HG03196 (cell line): ENCODE measurements around the gene ACY1.

Experiments
- ATAC-seq: cut with Tn5 transposase; IDR thresholded peaks from one replicate; pipeline ENCODE4 v1.9.1; 2021; ENCODE audit not compliant: unreplicated experiment

Gene ACY1

DNA sequence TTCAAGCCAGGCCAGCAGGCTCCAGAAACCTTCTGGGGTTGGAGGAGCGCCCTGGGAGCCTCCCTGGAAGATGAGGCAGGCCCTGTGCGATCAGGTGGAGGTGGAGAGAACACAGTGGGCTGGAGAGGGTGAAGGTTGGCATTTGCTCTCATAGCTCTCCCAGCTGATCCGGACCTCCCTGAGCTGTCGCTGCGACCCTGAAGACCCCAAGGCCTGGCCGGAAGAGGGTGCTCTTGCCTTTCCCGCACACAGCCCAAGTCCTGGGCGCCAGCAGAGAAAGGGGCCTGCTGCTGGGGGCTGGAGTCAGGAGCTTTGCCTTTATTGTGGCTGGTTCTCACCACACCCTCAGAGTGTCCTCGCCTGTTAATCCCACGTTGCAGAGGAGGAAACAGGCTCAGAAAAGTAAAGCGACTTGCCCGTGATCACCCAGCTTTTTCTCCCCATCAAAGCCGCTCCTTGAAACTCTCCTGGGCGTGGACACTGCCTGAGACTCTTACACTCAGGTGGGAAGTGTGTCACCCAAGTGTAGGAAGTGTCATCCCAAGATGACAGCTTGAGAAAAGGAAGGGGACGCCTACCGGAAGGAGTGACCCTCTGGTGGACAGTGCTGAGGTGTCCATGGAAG, 20.9 kb downstream of the ACY1 start:
- no peak for ATAC-seq

DNA sequence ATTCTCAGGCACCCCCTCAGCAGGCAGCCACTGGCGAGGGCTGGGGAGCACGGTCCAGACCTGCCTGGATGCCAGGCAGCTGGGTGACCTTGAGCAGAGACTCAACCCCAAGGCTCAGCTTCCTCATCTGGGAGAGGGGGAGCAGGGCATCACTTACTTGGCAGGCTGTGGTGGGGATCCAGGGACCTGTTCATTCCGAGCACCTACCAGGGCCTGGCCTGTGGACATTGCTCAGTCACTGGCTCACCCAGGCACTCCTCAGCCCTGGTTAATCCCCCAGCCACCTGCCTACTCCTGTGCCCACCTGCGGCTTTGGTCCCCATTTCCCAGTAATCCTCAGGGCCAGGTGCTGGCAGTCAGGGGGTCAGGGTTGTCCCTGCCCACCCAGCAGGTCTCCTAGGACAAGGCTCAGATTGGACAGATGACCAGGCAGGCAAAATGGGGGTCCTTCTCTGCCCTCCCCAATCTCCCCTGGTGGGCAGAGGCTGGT, 21.6 kb downstream of the ACY1 start:
- ATAC-seq = no peak

DNA sequence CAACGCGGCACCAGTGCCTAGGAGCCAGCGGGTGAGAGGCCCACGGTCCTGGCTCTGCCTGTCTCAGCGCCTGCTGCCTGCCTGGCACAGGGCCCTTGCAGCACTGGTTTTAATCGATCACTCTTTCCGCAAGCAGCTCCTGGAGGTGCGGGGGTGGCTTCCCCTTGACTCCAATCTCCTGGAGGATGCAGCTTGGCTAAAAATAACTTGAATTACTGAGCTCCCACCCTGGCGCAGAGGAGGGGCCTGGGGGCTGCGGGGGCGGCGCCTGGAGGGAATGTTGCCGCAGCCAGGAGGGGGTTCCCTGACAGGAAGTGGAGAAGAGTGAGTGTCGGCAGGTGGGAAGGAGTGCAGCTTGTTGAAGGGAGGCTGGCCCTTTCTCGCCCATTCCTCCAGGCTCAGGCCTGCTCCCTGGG, 22.2 kb downstream of the ACY1 start:
- ATAC-seq = no peak

DNA sequence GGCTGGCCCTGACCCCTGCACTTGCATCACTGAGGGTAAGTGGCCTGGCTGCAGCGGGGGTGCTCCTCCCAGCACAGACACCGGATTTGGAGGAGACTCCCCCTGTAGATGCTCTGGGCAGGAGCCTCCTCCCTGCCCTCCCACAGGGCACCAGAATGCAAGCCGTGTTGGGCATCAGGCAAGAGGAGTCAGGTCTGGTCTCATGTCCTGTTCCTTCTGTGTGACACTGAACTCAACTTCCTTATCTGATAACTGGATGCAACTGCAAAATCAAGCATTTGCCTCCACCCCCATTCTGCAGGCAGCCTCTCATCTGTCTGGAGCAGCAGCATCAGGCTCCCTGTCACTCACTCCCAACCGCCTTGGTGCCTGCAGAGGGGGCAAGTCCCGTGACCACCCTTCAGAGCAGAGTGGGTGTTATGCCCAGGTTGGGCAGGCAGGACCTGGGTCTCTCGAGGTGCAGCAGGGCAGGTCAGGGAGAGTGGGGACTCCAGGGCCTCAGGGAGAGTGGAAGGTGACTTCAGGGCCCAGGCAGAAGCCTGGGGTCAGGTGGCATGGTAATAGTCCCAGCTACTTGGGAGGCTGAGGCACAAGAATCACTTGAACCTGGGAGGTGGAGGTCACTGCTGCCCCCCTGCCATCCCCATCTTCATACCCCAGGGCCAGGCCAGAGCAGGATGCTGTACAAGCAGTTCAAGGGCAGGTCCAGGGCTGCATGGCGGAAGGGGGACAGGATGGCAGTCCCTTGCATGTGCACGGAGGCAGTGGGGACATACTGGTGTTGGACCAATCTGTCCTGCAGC, 22.9 kb downstream of the ACY1 start:
- no peak for ATAC-seq

DNA sequence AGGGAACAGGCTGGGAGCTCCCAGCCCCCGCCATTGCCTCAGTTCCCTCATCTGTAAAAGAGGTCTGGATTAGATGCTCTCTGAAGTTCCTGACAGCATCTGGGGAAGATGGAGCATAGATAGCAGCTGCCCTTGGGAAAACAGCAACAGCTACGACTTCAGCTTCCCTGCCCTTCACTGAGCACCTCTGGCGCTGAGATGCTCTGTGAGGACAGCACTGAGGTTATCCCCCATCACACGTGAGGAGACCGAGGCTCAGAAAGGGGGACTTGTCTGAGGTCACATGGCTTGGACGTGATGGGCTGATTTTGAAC, 23.4 kb downstream of the ACY1 start:
- ATAC-seq = no peak

DNA sequence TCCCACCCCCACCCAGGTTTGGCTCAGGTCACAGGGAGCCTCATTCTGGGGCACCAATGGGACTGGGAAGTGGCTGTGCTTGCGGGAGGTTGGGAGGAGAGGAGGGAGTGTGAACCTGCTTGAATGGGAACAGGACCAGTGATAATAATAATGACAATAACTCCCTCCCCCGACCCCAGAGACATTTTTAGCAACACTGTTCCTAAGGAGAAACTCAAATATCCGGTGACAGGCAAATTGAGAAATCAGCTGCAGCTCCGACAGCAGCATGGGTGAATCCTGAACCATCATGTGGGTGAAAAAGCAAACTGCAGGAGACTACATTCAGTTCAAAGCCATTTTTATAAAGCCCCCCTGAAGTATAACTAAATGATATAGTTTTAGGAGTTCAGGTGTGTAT, 24.0 kb downstream of the ACY1 start:
- no peak for ATAC-seq

DNA sequence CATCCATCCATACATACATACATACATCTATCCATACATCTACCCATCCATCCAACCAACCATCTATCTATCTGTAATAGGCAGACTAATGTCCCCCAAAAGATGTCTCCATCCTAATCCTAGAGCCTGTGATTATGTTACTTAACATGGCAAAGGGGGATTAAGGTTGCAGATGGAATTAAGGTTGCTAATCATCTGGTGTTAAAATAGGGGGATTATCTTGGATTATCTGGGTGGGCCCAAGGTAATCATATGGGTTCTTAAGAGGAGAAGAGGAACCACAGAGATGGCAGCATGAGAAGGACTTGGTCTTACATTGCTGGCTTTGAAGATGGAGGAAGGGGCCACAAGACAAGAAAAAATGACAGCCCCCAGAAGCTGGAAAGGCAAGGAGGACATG, 27.1 kb downstream of the ACY1 start:
- ATAC-seq = no peak

DNA sequence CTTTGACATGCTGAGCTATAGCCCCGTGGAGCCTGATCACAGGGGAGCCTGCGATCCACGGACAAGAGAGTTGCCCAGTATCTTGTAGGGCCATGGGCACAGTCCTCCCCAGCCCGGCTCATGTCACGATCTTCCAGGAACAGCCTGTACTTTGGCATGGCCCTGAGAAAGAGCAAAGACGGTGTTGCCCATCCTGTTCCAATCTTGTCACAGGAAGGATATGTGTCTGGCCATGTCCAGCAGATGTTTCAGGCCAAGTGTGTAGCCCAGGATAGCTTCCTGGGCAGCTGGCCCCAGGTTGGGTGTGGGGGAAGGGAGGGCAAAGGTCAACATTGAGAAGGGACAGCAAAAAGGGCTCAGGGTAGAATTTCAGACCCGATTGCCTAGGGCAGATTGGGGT, 29.4 kb downstream of the ACY1 start:
- ATAC-seq = no peak

DNA sequence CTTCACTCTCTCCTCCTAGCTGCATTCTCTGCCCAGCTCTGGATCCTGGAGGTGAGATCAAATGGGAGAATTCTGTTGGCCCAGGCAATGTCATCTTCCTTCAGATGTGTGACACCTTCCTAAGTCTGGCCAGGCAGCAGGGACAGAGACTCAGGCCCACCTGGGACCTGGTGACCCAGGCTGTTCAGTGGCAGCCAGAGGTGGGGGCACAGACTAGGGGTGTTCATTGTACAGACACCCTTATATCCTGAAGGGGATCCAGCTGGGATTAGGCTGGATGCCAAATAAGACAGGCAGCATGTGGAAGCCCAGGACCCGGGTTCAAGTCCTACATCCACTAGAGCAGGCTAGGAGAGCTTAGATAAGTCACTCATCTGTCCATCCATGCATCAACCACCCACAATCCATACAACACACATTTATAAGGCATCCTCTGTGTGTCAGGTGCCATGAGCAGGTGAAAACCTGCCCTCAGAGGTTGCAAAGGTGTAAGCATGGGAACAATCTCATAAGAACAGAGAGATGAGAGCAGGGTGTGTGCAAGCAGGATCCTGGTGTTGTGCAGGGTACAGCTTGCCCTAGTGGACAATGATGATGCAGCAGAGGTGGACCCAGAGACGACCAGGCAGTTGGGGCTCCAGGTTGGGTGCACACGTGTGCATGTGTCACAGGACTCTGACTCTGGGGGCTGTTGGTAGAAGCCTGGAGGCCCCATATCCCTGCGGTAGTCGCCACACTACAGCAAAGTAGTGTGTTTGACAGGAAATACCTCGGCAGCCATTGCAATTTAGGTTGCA, 30.7 kb downstream of the ACY1 start:
- ATAC-seq = no peak

DNA sequence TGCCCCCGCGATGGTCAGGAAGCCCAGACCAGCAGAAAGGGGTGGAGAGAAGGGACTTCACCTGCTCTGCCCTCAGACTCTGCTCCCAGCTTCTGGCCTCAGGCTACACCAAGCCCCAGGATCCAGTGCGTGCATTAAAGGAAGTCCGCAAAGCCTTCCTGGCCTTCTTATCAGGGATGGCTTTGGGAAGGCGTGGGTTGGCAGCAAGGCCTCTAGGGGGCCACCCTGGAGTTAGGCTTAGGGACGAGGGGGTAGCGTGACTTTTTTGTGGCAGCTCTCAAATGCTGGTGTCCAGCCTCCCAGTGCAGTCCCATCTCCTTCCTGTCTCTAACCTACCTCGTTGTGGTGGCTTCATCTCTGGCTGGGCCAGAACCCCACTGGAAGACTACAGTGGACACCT, 31.3 kb downstream of the ACY1 start:
- ATAC-seq = no peak

DNA sequence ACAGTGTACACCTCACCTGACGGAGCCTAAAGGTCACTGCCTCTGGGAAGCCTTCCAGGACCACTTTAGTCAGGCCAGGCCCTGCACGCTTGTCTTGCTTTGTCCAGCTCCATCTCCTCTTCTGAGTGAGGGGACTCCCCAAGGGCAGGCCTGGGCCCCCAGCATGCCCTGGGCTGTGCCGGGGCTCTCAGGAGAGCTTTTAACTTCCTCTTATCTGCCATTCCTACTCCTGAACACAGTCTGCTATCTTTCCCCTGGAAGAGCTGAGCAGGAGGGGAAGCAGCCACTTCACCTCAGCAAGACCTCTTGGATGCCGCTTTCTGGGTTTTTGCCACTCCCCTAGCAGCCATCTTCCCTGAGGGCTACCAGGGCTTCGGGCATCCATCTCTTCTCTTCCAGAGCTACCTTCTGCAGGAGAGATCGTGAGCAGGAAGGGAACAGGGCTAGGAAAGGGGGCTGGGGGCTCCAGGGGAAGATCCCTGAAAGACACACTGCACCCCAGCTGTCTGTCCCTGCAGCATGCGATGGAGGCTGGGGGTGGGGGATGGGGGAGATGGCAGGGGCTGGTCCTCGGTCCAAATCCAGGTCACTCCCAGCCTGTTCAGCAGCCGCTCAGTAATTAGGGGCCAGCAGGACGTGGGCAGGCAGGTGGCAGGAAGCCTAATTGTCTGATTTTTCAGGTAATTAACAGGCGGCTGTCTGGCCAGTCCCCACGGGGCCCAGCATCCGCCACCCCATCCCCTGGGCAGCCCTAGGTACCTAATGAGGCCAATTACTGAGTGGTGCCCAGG, 32.3 kb downstream of the ACY1 start:
- no peak for ATAC-seq

DNA sequence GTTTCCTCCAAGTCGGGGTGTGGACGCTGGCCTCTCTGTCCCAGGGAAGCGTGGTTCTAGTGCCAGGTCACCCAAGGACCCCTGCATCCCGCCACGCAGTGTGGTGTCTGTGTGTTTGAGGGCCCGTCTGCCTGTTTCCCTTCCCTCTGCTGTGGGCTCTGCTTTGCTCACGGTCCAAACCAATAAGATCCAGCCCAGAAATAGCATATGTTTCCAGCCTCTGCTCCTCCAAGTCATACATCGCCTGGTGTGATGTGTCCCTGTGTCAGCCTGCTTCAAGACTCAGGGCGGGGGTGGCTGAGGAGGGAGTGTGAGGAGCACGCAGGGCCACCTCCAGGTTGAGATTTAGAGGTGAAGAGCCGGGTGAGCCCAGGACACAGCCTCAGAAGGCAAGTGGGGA, 34.3 kb downstream of the ACY1 start:
- ATAC-seq = no peak

DNA sequence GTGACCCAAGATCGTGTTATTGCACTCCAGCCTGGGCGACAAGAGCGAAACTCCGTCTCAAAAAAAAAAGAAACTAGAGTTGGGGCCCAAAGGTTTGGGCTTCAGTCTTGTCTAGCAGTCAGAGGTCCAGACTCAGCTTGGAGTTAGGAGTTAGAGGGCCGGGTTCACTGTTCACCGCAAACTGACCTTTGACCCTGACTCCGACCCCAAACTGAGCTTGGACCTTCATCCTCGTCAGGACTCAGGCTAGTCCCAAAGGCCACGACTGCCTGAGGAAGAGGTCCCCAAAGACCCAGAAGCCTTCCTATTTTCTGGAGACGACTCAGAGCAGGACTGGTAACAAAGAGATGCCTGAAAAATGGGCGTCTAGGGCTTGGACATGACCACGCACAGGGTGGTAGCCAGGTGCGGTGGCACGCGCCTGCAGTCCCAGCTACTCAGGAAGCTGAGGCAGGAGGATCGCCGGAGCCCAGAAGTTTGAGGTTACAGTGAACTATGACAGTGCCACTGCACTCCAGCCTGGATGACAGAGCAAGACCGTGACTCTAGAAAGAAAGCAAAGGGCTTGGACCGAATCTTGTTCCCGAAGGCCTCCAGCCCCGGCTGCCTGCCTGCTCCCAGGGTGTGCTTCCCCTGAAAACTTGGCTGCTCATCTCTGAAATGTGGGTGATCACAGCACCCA, 35.1 kb downstream of the ACY1 start:
- ATAC-seq = no peak

DNA sequence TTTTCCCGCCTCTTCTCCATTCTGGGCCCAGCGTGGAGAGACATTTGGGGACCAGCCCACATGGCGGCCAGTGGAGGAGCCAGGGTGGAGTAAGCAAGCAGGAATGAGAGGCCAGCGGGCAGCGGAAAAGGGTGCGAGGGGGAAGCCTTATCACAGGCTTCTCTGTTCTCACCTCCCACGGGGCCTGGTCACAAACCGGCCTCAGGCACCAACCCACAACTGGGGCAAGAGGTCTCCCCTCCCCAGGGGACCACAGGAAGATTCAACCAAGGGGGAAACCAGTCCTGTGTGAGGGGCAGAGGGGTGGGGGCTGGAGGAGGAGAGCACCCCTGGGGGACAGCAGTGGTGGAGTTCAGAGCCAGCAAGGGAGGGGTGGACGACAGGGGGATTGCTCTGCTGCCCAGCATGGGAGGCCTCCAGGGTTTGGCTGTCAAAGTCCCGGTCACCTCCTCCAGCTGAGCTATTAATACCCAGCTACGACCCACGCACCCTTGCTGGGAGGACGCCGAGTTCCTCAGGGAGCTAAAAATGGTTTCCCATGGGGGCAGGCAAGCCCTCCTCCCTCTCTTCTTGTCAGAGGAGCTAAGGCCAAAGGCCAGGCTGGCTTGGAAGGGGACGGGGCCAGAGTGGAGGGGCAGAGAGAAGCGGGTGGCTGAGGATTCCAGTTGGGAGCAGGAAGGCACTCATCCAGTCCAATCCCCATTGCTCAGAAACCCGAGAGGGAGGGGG, 36.2 kb downstream of the ACY1 start:
- ATAC-seq = no peak

DNA sequence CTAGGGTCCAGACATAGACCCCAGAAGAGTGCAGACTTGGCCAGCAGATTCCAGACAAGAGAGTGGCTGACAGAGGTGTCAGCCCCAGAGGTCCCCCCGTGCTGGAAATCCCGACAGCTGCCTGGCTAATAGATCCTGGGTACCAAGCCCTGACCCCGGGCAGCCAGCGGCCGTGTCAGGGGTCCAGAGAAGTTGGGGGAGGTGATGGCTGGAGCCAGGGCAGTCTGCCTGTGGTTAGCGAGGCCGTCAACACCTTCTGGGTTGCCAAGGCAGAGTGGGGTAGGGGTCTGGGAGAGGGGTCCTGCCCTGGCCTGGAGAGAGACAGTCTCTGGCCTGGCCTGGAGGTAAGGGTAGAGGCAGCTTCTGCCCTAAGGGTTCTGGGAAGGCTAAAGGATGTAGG, 37.5 kb downstream of the ACY1 start:
- ATAC-seq = no peak

DNA sequence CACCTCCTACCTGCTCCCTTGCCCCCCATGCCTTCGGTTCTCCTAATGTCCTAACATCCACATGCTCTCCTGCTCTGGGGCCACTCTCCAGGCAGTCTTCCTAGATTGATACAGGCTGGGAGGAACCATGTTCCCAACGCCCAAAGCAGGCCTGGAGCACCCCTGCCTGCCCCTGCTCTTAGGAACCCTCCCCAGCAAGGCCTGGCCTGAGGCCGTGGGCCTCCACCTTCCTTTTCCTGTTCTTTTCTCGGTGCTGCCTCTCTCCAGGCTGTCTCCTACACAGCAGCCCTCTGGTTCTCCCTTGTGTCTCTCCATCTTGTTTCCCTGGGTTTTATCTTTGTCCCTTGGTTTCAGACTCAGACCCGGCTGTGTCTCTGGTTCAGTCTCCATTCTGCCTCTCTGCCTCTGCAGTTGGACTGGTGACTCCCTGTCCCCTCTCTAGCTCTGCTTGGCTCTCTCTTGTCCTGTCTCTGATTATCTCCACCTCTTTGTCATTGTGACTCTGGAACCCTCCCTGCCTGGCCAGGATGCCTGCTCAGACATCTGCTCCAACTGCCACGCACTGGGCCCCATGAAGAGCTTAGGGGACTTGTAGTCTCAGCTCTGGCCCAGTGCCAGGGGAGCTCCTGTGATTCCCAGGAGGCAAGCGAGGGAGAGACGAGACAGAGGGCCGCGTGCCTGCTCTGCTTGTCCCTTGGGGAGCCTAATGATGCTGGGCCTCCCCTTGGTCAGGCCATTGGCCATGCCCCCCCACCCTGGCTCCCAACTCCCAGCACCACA, 38.3 kb downstream of the ACY1 start:
- no peak for ATAC-seq

DNA sequence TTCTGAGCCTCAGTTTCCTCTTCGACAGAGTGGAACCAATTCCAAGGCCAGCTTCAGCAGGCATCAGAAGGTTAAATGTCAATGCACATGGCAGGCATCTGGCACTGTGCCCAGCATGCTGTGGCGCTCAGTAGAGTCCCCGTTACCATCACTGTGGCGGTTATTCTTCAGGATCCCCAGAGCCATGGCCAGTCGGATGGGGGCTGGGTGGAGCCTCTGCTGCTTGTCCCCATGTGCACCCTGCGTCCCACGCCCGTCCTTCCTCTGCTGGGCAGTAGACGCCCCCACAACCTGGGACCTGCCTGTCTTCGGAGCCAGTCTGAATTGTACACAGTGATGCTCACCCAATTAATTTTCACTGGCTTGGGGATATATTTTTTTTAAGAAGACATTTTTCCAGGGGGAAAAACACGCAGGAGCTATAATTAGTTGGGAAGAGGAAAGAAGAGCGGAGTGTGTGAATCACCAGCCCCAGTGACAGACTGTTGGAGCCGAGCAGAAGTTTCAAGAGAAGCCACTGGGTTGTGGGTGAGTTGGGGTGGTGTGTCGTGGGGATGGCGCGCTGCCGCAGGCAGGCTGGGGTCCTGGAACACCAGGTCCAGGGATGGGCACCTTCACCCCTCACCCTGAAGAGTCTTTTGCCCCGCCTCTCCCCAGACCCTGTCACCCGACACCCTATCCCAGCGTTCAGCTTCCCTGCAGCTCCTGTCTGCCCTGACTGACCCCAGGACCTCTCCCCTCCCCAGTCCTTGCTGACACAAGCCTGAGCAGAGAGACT, 39.2 kb downstream of the ACY1 start:
- ATAC-seq = no peak

DNA sequence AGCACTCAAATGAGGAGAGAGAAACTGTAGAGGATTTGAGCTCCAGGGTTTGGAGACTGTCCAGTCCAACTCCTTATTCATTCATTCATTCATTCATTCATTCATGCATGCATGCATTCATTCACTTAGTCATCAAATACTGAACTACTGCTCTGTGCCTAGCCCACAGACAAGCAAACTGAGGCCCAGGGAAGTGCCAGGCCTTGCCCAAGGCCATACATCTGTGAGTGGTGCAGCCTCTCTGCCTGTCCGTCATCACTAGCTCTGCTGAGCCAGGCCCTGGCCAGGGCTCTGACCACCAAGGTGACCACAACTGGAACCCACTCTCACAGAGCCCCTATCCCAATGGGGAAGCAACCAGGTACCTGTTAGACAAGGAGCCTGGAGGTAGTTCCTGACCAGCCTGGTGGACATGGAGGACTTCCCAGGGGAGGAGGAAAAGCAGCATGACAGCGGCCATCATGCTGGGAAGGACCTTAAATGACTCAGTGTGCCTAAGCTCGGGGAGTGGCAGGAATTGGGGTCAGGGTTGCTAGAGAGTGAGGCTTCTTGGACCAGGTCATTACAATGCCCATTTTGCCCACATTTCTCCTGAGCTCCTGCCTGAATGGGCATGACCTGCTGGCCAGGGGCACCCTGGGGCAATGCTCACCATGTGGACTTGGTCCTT, 39.9 kb downstream of the ACY1 start:
- ATAC-seq = no peak
